GM12878 (cell line): ENCODE data around the gene ZNF69. TPM values are rescaled to one million over a fixed set of nuclear protein-coding genes. Genes with fewer than 3 reads are reported as not detected.

ENCODE experiments used
- ATAC-seq: fragments of 200-7000 bp; cut with Tn5 transposase; 3 replicates; pipeline ENCODE4 v1.9.1; 2020; ENCODE audit warnings: mild to moderate bottlenecking, moderate library complexity
- Bru-seq: library from RNA; stranded (reverse); fragments of 400-500 nt; gene quantifications from one replicate; lab custom pipeline; 2021; lab: Mats Ljungman, UMichigan
- BruChase-seq, 2 experiments: library from RNA; stranded (reverse); fragments of 400-500 nt; gene quantifications; one replicate each; lab custom pipeline; 2021; lab: Mats Ljungman, UMichigan
- BruUV-seq: library from RNA; stranded (reverse); fragments of 400-500 nt; replicated peaks from 2 replicates; lab custom pipeline; 2021; lab: Mats Ljungman, UMichigan
- CTCF ChIA-PET: fragments of 300-600 bp; sonication (Branson Sonifier 250); formaldehyde crosslinking; extraction: SDS; loops from one replicate; lab custom pipeline; 2021; ENCODE audit warnings: inconsistent platforms; lab: Yijun Ruan, JAX
- POLR2A ChIA-PET: fragments of 350-600 bp; formaldehyde crosslinking; extraction: SDS; loops from one replicate; lab custom pipeline; 2021; ENCODE audit warnings: inconsistent platforms; lab: Charles Lee
- RAD21 ChIA-PET: fragments of 300-600 bp; sonication (Branson Sonifier 250); formaldehyde crosslinking; loops from one replicate; lab custom pipeline; 2023; ENCODE audit warnings: antibody characterized with exemption; ENCODE audit not compliant: unreplicated experiment; lab: Charles Lee
- SMC1A ChIA-PET: fragments of 300-600 bp; sonication (Branson Sonifier 250); formaldehyde crosslinking; loops from one replicate; lab custom pipeline; 2023; ENCODE audit not compliant: unreplicated experiment, uncharacterized antibody; lab: Charles Lee
- DNase-seq: peaks from one replicate; pipeline ENCODE4 v3.0.0-alpha.2; 2011; ENCODE audit warnings: low read depth, low spot score
- FAIRE-seq: peaks from 3 replicates; lab custom pipeline; 2011; peaks lifted over from hg19 to GRCh38; lab: Jason Lieb, UNC
- H2AFZ ChIP-seq: 2 replicates; pipeline ENCODE4 v1.6.0; 2011; ENCODE audit warnings: low read depth, low read length, control low read depth; ENCODE audit not compliant: control insufficient read depth
- H3K27ac ChIP-seq: 2 replicates; pipeline ENCODE4 v1.5.1; 2011; ENCODE audit warnings: control low read depth; ENCODE audit not compliant: control insufficient read depth, insufficient read depth
- H3K27me3 ChIP-seq, 2 experiments: replicated peaks in 1 of 2; 2 replicates each; pipeline versions ENCODE4 v1.6.0 to v1.6.1; 2011; ENCODE audit warnings: low read length in 1 of 2; ENCODE audit not compliant: control insufficient read depth in 2 of 2, insufficient read depth in 2 of 2
- H3K36me3 ChIP-seq, 2 experiments: 2 replicates each; pipeline ENCODE4 v1.5.1; 2011; ENCODE audit warnings: low read length in 1 of 2; ENCODE audit not compliant: control insufficient read depth in 2 of 2, insufficient read depth in 2 of 2
- H3K4me1 ChIP-seq: 2 replicates; pipeline ENCODE4 v1.6.1; 2011; ENCODE audit warnings: mild to moderate bottlenecking, low read length, moderate library complexity, mixed read lengths; ENCODE audit not compliant: control insufficient read depth, insufficient read depth
- H3K4me2 ChIP-seq: 2 replicates; pipeline ENCODE4 v1.6.0; 2011; ENCODE audit warnings: control low read depth; ENCODE audit not compliant: control insufficient read depth, insufficient read depth
- H3K4me3 ChIP-seq: fragments of 200-600 bp; sonication (generic); 2 replicates; pipeline ENCODE4 v1.5.1; 2016
- H3K79me2 ChIP-seq: 2 replicates; pipeline ENCODE4 v1.6.0; 2011; ENCODE audit warnings: low read length; ENCODE audit not compliant: control insufficient read depth, insufficient read depth
- H3K9ac ChIP-seq: 2 replicates; pipeline ENCODE4 v1.8.0; 2011; ENCODE audit warnings: low read length, control low read depth, mixed read lengths; ENCODE audit not compliant: control insufficient read depth, insufficient read depth
- H3K9me3 ChIP-seq: replicated peaks from 3 replicates; pipeline ENCODE4 v1.5.1; 2011; ENCODE audit warnings: mild to moderate bottlenecking, low read length; ENCODE audit not compliant: control insufficient read depth, insufficient read depth
- H4K20me1 ChIP-seq: 2 replicates; pipeline ENCODE4 v1.6.0; 2011; ENCODE audit not compliant: control insufficient read depth, insufficient read depth
- BHLHE40 ChIP-seq, 2 experiments: fragments of 450-650 bp in 1 of 2; IDR thresholded peaks; 2 replicates each; pipeline ENCODE4 v1.6.1; 2011 to 2017; ENCODE audit warnings: low read depth in 2 of 2, borderline replicate concordance in 1 of 2, improper control_type of control experiment in 1 of 2, low read length in 1 of 2, mild to moderate bottlenecking in 1 of 2
- CBX5 ChIP-seq: sonication (generic); IDR thresholded peaks from 2 replicates; pipeline ENCODE4 v1.6.1; 2016; ENCODE audit warnings: low read depth, moderate library complexity, mild to moderate bottlenecking, inconsistent platforms
- CREB1 ChIP-seq: IDR thresholded peaks from 2 replicates; pipeline ENCODE4 v1.6.1; 2012; ENCODE audit warnings: low read depth, mild to moderate bottlenecking, inconsistent platforms
- GABPA ChIP-seq: IDR thresholded peaks from 2 replicates; pipeline ENCODE4 v1.6.1; 2014; ENCODE audit warnings: antibody characterized with exemption, low read depth, mild to moderate bottlenecking, inconsistent platforms
- HCFC1 ChIP-seq: fragments of 150-350 bp; IDR thresholded peaks from 2 replicates; pipeline ENCODE4 v1.6.1; 2014; ENCODE audit warnings: low read length
- IKZF1 ChIP-seq: fragments of 450-650 bp; conservative IDR thresholded peaks from 2 replicates; pipeline ENCODE4 v1.6.1; 2017; ENCODE audit warnings: antibody characterized with exemption, mild to moderate bottlenecking
- LARP7 ChIP-seq: fragments of 450-650 bp; IDR thresholded peaks from 2 replicates; pipeline ENCODE4 v1.6.1; 2017; ENCODE audit warnings: mild to moderate bottlenecking
- MEF2A ChIP-seq: IDR thresholded peaks from 2 replicates; pipeline ENCODE4 v1.6.1; 2011; ENCODE audit warnings: low read depth, mild to moderate bottlenecking, low read length, moderate library complexity; ENCODE audit not compliant: insufficient read depth
- NFYB ChIP-seq: IDR thresholded peaks from 2 replicates; pipeline ENCODE4 v1.6.1; 2011; ENCODE audit warnings: low read depth, mild to moderate bottlenecking, low read length, improper control_type of control experiment, moderate library complexity; ENCODE audit not compliant: insufficient read depth
- PAX5 ChIP-seq: IDR thresholded peaks from 2 replicates; pipeline ENCODE4 v1.6.1; 2011; ENCODE audit warnings: low read depth, low read length, borderline replicate concordance
- RUNX3 ChIP-seq: IDR thresholded peaks from 2 replicates; pipeline ENCODE4 v1.6.1; 2012; ENCODE audit warnings: low read length, inconsistent platforms
- YY1 ChIP-seq: IDR thresholded peaks from 2 replicates; pipeline ENCODE4 v1.6.1; 2011; ENCODE audit warnings: low read depth, mild to moderate bottlenecking, low read length
- WGBS: methylation state at CpG from one replicate; pipeline ENCODE4 v1.1.6; 2016; ENCODE audit warnings: low lambda C conversion rate; ENCODE audit not compliant: insufficient replicate concordance, insufficient coverage; ENCODE audit errors: missing lambda C conversion rate; 5-methylcytosine and 5-hydroxymethylcytosine counted together
- in situ Hi-C: fragments of 300-500 bp; cut with MboI; formaldehyde crosslinking; loops from 9 replicates; pipeline ENCODE4 v1.14.3; 2018; ENCODE audit warnings: mixed read lengths
- intact Hi-C: fragments of 100-400 bp; cut with micrococcal nuclease; formaldehyde crosslinking; loops from one replicate; pipeline ENCODE4 v1.14.2; 2022; ENCODE audit not compliant: unreplicated experiment
- long read RNA-seq, 2 experiments: library from polyadenylated mRNA; unstranded; transcript quantifications; one replicate each; pipeline ENCODE4 v2.0.0, GENCODE V29; 2019 to 2020
- polyA minus RNA-seq, 3 experiments: library from RNA; depleted of rRNA, polyadenylated mRNA; stranded (reverse); fragments of >200 nt; gene quantifications; 2 replicates each; pipeline ENCODE4 v1.2.3, GENCODE V29; 2011
- polyA plus RNA-seq, 11 experiments: library from polyadenylated mRNA; depleted of rRNA in 4 of 11; unstranded in 6 of 11; stranded (reverse) in 5 of 11; fragments of >200 nt; fragmentation: Nextera tagmentation in 4 of 11; fragmentation: Illumina TruSeq in 1 of 11; extraction: Ambion mirVana in 4 of 11; extraction: Trizol in 1 of 11; gene quantifications; 1 replicate in 1 of 11; 2 replicates in 10 of 11; pipeline versions ENCODE4 v1.2.1 to v1.2.3, GENCODE V29; 2011 to 2016; ENCODE audit warnings: inconsistent platforms in 2 of 11, missing spikeins in 2 of 11, low read depth in 1 of 11
- total RNA-seq, 4 experiments: library from RNA; depleted of rRNA in 3 of 4; stranded (reverse); fragments of >200 nt in 3 of 4; fragmentation: Illumina TruSeq in 1 of 4; extraction: Trizol in 1 of 4; gene quantifications; 2 replicates each; pipeline versions ENCODE4 v1.2.1 to v1.2.3, GENCODE V29; 2013 to 2021
- TF ChIP-seq, protein P1 (sequence below): fragments of 450-650 bp; IDR thresholded peaks from 2 replicates; pipeline ENCODE4 v1.6.1; 2017; ENCODE audit warnings: borderline replicate concordance
- TF ChIP-seq, protein P2 (sequence below): fragments of 450-650 bp; IDR thresholded peaks from 2 replicates; pipeline ENCODE4 v1.6.1; 2016; ENCODE audit warnings: mild to moderate bottlenecking
- TF ChIP-seq, protein P3 (sequence below): IDR thresholded peaks from 2 replicates; pipeline ENCODE4 v1.6.1; 2011; ENCODE audit warnings: mild to moderate bottlenecking, low read depth, low read length, moderate library complexity; ENCODE audit not compliant: insufficient replicate concordance

Gene ZNF69
- total RNA-seq (2013; cell fraction: nucleolus; rRNA removed), result 0.54 and 0.59 TPM in 2 replicates
- total RNA-seq (2014; rRNA removed), result 0.51 and 0.65 TPM in 2 replicates
- 0.63 and 0.78 TPM in 2 replicates for total RNA-seq (2014; rRNA removed; fragmentation: Illumina TruSeq; extraction: Trizol)
- total RNA-seq (2021), result 0.37 and 0.38 TPM in 2 replicates
- polyA plus RNA-seq (2011; ENCODE audit: low read depth), result 0.35 TPM
- 0.12 and 0.15 TPM in 2 replicates for polyA plus RNA-seq (2011; rRNA removed)
- 0.09 and 0.12 TPM in 2 replicates for polyA plus RNA-seq (2011; cell fraction: cytosol; rRNA removed)
- polyA plus RNA-seq (2011; cell fraction: nucleus; rRNA removed), result 0.09 TPM in 1 of 2 replicates, not detected in the other
- polyA plus RNA-seq (2012), result 0.87 and 1.3 TPM in 2 replicates
- 0.28 and 0.44 TPM in 2 replicates for polyA plus RNA-seq (2014; fragmentation: Illumina TruSeq; extraction: Trizol)
- under 1 TPM; 0.33 to 0.48 TPM for polyA plus RNA-seq (2014; fragmentation: Nextera tagmentation; extraction: Ambion mirVana)
- 0.25 and 0.58 TPM in 2 replicates for polyA plus RNA-seq (2014; rRNA removed)
- under 1 TPM; 0.50 to 0.63 TPM for polyA plus RNA-seq (2016; fragmentation: Nextera tagmentation; extraction: Ambion mirVana)
- polyA minus RNA-seq (2011; rRNA and poly(A)+ RNA removed), result 0.15 and 0.51 TPM in 2 replicates
- not detected in 2 replicates for polyA minus RNA-seq (2011; cell fraction: cytosol; rRNA and poly(A)+ RNA removed)
- 0.12 TPM in 1 of 2 replicates, not detected in the other for polyA minus RNA-seq (2011; cell fraction: nucleus; rRNA and poly(A)+ RNA removed)
- Bru-seq, nascent RNA, result percentile 33 among the genes with signal in this experiment
- BruChase-seq, experiment 1, labeled RNA remaining after a 6-hour chase, result percentile 30 among the genes with signal in this experiment
- percentile 31 among the genes with signal in this experiment for BruChase-seq, experiment 2, labeled RNA remaining after a 2-hour chase
- long read RNA-seq, experiment 1, result 0 reads
- long read RNA-seq, experiment 2, result 0 reads

DNA sequence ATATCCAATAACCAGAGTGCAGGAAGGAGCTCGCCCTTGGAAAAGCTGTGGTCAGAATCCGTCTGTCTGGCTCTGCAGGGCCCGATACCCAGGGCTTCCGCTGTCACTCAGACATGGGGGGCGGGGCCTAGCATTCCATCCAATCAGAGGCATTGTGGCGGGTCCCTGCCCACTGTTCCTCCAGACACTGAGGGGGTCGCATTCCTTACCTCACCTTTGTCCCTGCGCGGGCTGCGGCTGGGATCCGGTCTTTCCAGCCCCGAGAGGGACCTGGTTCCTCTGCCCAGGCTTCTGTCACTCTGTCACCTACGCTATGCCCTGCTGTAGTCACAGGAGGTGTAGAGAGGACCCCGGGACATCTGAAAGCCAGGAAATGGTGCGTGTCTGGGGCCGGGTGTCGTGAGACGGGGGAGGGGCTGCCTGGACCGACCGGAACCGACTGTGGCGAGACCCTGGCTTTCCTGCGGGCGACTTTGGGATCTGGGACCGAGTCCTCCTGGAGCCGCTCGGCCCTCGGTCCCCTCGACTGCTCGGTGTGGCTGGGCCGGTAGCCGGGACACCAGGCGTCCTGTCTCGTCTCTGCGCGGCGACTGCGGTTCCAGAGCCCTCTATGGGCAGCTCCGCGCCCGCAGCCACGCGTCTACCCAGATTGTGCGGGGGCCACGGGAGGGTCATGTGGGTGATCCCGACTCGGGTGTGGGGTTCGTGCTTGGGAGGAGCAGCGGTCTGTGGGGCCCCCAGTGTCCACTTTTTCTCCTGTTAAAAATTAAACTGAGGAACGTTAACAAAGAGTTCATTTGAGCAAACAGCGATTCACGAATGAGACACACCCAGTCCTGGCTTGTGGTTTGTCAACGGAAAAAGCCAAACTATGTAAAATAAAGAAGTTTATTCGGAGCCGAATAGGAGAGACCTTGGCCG lies at the start of gene ZNF69:
TSS of gene ZNF69 (plus strand) at position 172 of the 921 bp plus-strand sequence. CDS start at position 314, 142 bp downstream.
- ATAC-seq (no peak), DNase-seq (no peak), FAIRE-seq (no peak)
- WGBS, result 6% methylated on average over 56 of the region's 56 CpGs
- SMC1A ChIA-PET, result interaction anchor here (1.1 kb wide), 1 partner anchor 91 kb away, joined by 3 read pairs; no protein-coding TSS in a partner anchor
- POLR2A ChIA-PET, result no interaction called here
- no peaks in the 10 kb centered on the region for H3K27me3 ChIP-seq
- H3K4me1 ChIP-seq, result no peaks in the 10 kb centered on the region; the same call in 1 of the 2 replicates
- no peaks in the 10 kb centered on the region for H3K79me2 ChIP-seq
- in situ Hi-C loops (no loop called here), intact Hi-C loops (no loop called here)
- peak within 1 kb of the TSS; percentile 42; the same call in 1 of the 2 replicates for H3K27ac ChIP-seq
- peak within 1 kb of the TSS; percentile 68 for H3K4me3 ChIP-seq
- H4K20me1 ChIP-seq, result no peaks in the 10 kb centered on the region
- H3K4me2 ChIP-seq, result peak within 1 kb of the TSS; percentile 79
- no TSS peak for BruUV-seq
- RAD21 ChIA-PET, result no interaction called here
- peak within 1 kb of the TSS; percentile 47; the same call in 1 of the 2 replicates for H3K9ac ChIP-seq
- peak within 1 kb of the TSS; percentile 82 for H2AFZ ChIP-seq
- H3K36me3 ChIP-seq, result no peaks in the 10 kb centered on the region
- no peaks in the 10 kb centered on the region; the same call in 2 of the 3 replicates for H3K9me3 ChIP-seq
- CTCF ChIA-PET, result no interaction called here
- TF ChIP-seq CREB1 (peak; percentile 17; the same call in 1 of the 2 replicates), PAX5 (no peak), MEF2A (no peak), HCFC1 (no peak), NFYB (peak; percentile 81), LARP7 (0 out of 2 replicates have a peak, but pooled peaks have one; percentile 43), BHLHE40 (IDR thresholded peaks at IDR 0.05; ENCODE audit: borderline replicate concordance in 1 of 2, low read depth in 2 of 2, low read length in 1 of 2) (no peak), RUNX3 (0 out of 2 replicates have a peak, but pooled peaks have one; percentile 29), GABPA (no peak), CBX5 (0 out of 2 replicates have a peak, but pooled peaks have one; percentile 11), IKZF1 (peak; percentile 32), YY1 (no peak)
- TF ChIP-seq, protein P1, sequence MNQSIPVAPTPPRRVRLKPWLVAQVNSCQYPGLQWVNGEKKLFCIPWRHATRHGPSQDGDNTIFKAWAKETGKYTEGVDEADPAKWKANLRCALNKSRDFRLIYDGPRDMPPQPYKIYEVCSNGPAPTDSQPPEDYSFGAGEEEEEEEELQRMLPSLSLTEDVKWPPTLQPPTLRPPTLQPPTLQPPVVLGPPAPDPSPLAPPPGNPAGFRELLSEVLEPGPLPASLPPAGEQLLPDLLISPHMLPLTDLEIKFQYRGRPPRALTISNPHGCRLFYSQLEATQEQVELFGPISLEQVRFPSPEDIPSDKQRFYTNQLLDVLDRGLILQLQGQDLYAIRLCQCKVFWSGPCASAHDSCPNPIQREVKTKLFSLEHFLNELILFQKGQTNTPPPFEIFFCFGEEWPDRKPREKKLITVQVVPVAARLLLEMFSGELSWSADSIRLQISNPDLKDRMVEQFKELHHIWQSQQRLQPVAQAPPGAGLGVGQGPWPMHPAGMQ, result no peak
- TF ChIP-seq, protein P2, sequence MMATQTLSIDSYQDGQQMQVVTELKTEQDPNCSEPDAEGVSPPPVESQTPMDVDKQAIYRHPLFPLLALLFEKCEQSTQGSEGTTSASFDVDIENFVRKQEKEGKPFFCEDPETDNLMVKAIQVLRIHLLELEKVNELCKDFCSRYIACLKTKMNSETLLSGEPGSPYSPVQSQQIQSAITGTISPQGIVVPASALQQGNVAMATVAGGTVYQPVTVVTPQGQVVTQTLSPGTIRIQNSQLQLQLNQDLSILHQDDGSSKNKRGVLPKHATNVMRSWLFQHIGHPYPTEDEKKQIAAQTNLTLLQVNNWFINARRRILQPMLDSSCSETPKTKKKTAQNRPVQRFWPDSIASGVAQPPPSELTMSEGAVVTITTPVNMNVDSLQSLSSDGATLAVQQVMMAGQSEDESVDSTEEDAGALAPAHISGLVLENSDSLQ, result peak; percentile 96
- TF ChIP-seq, protein P3, sequence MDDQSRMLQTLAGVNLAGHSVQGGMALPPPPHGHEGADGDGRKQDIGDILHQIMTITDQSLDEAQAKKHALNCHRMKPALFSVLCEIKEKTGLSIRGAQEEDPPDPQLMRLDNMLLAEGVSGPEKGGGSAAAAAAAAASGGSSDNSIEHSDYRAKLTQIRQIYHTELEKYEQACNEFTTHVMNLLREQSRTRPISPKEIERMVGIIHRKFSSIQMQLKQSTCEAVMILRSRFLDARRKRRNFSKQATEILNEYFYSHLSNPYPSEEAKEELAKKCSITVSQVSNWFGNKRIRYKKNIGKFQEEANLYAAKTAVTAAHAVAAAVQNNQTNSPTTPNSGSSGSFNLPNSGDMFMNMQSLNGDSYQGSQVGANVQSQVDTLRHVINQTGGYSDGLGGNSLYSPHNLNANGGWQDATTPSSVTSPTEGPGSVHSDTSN, result peak; percentile 88
